ENCODE measurements around the gene MYH7B. TPM values are rescaled to one million over a fixed set of nuclear protein-coding genes. Genes with fewer than 3 reads are reported as not detected.

The MYH7B gene
- total and polyA plus RNA-seq, 12 donors, result 22.1 to 962 (median 182) TPM

GRCh38 chr20:34938466-34939163, 17.1 kb upstream of the MYH7B start:
- Histone ChIP-seq H3K4me1 (peaks cover 0 to 42% (median 23%) of the 10 kb centered on the region in 9 donors), H3K9me3 (no peaks in the 10 kb centered on the region), H3K36me3 (peaks cover 0 to 80% (median 9%) of the 10 kb centered on the region in 9 donors), H3K27me3 (no peaks in the 10 kb centered on the region), H3K4me3 (no peak overlapping the region), H3K27ac (peak overlapping the region; percentile 43 to 85 (median 80))
- ATAC-seq (peak; percentile 79 to 93 (median 85)), DNase-seq (peak; percentile 71 to 76)
- intact Hi-C loops (cut with DNase I), result loop anchor here in 1 of 10 donors (2.0 kb wide), 1 partner anchor 16 kb away; no protein-coding TSS in a partner anchor
- TF ChIP-seq, protein P1, sequence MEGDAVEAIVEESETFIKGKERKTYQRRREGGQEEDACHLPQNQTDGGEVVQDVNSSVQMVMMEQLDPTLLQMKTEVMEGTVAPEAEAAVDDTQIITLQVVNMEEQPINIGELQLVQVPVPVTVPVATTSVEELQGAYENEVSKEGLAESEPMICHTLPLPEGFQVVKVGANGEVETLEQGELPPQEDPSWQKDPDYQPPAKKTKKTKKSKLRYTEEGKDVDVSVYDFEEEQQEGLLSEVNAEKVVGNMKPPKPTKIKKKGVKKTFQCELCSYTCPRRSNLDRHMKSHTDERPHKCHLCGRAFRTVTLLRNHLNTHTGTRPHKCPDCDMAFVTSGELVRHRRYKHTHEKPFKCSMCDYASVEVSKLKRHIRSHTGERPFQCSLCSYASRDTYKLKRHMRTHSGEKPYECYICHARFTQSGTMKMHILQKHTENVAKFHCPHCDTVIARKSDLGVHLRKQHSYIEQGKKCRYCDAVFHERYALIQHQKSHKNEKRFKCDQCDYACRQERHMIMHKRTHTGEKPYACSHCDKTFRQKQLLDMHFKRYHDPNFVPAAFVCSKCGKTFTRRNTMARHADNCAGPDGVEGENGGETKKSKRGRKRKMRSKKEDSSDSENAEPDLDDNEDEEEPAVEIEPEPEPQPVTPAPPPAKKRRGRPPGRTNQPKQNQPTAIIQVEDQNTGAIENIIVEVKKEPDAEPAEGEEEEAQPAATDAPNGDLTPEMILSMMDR (IDR thresholded peaks at IDR 0.05), result no peak
- WGBS, 2 donors, result 69 to 74% methylated on average over 14 of the region's 14 CpGs

DNA sequence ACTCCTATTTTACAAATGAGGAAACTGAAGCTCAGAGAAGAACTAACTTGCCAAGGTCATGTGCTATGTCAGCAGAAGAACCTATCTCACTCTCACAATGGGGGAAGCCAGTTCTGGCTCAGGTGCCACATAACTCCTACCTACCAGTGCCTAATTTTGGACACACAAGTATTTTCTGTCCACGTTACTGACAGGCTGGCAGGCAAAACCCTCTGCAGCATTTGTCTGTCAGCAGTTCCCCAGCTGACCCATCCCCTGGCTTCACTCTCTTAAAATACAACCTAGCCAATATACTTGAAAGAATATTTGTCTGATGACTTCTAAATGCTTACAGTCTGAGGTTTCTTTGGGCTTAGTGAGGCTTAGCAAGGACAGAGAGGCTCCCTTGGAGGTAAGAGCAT, 15.6 kb upstream of the MYH7B start:
- peak; percentile 50 to 87 (median 78) for ATAC-seq
- Histone ChIP-seq H3K36me3 (peaks cover 0 to 89% (median 12%) of the 10 kb centered on the region in 9 donors), H3K27ac (peak overlapping the region in 9 of 10 donors; percentile 40 to 85 (median 80)), H3K4me3 (no peak overlapping the region), H3K9me3 (no peaks in the 10 kb centered on the region), H3K27me3 (no peaks in the 10 kb centered on the region), H3K4me1 (peaks cover 0 to 42% (median 23%) of the 10 kb centered on the region in 9 donors)
- intact Hi-C loops (cut with DNase I), result no loop called here
- 39 to 67% methylated on average over 1 of the region's 1 CpG for WGBS, 2 donors
- TF ChIP-seq, protein P1 (IDR thresholded peaks at IDR 0.05), result no peak
- peak in 1 of 2 donors; percentile 57 for DNase-seq

- Histone ChIP-seq H3K36me3 (peaks cover 0 to 88% (median 12%) of the 10 kb centered on the region in 9 donors), H3K4me3 (no peak overlapping the region), H3K27me3 (no peaks in the 10 kb centered on the region), H3K27ac (peak overlapping the region in 5 of 10 donors; percentile 79 to 85 (median 83)), H3K4me1 (peaks cover 3 to 50% (median 23%) of the 10 kb centered on the region in 9 donors), H3K9me3 (no peaks in the 10 kb centered on the region)
- DNase-seq (no peak), ATAC-seq (no peak)
- intact Hi-C loops (cut with DNase I), result no loop called here
- 93 to 99% methylated on average over 4 of the region's 4 CpGs for WGBS, 2 donors
- TF ChIP-seq, protein P1 (IDR thresholded peaks at IDR 0.05), result no peak
Observed at GRCh38 chr20:34941226-34941625, 14.4 kb upstream of the MYH7B start.

- intact Hi-C loops (cut with DNase I), result no loop called here
- H3K27me3 ChIP-seq, result no peaks in the 10 kb centered on the region
- H3K4me1 ChIP-seq, result peaks cover 3 to 49% (median 23%) of the 10 kb centered on the region in 9 donors
- H3K36me3 ChIP-seq, result peaks cover 0 to 85% (median 12%) of the 10 kb centered on the region in 9 donors
- no peaks in the 10 kb centered on the region for H3K9me3 ChIP-seq
- H3K4me3 ChIP-seq, result no peak overlapping the region
- 91 to 92% methylated on average over 9 of the region's 9 CpGs for WGBS, 2 donors
- ATAC-seq (no peak), DNase-seq (no peak)
- TF ChIP-seq, protein P1 (IDR thresholded peaks at IDR 0.05), result no peak
- no peak overlapping the region for H3K27ac ChIP-seq
Observed at GRCh38 chr20:34942301-34942700, 13.4 kb upstream of the MYH7B start.
